ENCODE results near the gene NINJ2.

NINJ2 gene

GRCh38 chr12:575129-575502 is 88.1 kb downstream of the NINJ2 start:
- DNase-seq (ENCODE audit: low read depth) = no peak
- TF ChIP-seq, protein P1, sequence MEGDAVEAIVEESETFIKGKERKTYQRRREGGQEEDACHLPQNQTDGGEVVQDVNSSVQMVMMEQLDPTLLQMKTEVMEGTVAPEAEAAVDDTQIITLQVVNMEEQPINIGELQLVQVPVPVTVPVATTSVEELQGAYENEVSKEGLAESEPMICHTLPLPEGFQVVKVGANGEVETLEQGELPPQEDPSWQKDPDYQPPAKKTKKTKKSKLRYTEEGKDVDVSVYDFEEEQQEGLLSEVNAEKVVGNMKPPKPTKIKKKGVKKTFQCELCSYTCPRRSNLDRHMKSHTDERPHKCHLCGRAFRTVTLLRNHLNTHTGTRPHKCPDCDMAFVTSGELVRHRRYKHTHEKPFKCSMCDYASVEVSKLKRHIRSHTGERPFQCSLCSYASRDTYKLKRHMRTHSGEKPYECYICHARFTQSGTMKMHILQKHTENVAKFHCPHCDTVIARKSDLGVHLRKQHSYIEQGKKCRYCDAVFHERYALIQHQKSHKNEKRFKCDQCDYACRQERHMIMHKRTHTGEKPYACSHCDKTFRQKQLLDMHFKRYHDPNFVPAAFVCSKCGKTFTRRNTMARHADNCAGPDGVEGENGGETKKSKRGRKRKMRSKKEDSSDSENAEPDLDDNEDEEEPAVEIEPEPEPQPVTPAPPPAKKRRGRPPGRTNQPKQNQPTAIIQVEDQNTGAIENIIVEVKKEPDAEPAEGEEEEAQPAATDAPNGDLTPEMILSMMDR (IDR thresholded peaks at IDR 0.05; ENCODE audit: low read depth, low read length) = no peak
- TF ChIP-seq POLR2A (IDR thresholded peaks at IDR 0.05; ENCODE audit: extremely low read depth, insufficient read length) = no peak
- TF ChIP-seq, protein P2, sequence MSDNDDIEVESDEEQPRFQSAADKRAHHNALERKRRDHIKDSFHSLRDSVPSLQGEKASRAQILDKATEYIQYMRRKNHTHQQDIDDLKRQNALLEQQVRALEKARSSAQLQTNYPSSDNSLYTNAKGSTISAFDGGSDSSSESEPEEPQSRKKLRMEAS (IDR thresholded peaks at IDR 0.05; ENCODE audit: low read depth, low read length) = no peak
- no peak for TF ChIP-seq MYC (IDR thresholded peaks at IDR 0.05; ENCODE audit: low read depth, low read length)
- no peak overlapping the region for H3K4me3 ChIP-seq (ENCODE audit: low read depth, low read length)

DNA sequence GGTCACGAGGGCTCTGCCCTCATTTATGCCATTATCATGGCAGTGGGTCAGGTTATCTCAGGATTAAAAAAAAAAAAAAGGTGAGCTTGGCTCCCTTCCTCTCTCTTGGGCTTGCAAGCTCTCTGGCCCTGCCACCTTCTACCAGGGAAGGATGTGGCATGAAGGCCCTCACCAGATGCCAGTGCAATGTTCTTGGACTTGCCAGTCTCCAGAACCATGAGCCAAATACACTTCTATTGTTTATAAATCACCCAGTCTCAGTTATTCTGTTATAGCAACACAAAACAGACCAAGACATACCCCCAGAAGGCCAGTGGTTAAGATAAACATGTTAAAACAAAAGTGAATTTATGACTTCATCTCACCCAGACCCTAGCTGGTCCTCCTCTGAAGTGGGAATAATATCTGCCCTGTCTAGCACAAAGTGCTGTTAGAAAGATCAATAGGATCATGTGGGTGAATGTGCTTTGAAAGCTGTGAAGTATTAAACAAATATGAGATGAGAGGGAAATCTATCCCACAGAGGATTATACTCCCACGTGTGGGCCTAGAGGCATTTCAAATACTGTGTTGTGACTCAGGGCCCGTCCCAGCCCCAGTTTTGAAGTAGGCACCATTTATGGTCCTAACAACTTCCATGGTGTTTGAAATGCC is 88.6 kb downstream of the NINJ2 start:
- DNase-seq (ENCODE audit: low read depth) = peak; percentile 34
- no peak overlapping the region for H3K4me3 ChIP-seq (ENCODE audit: low read depth, low read length)
- no peak for TF ChIP-seq POLR2A (IDR thresholded peaks at IDR 0.05; ENCODE audit: extremely low read depth, insufficient read length)
- TF ChIP-seq, protein P1 (IDR thresholded peaks at IDR 0.05; ENCODE audit: low read depth, low read length) = no peak
- TF ChIP-seq, protein P2 (IDR thresholded peaks at IDR 0.05; ENCODE audit: low read depth, low read length) = no peak
- no peak for TF ChIP-seq MYC (IDR thresholded peaks at IDR 0.05; ENCODE audit: low read depth, low read length)

DNA sequence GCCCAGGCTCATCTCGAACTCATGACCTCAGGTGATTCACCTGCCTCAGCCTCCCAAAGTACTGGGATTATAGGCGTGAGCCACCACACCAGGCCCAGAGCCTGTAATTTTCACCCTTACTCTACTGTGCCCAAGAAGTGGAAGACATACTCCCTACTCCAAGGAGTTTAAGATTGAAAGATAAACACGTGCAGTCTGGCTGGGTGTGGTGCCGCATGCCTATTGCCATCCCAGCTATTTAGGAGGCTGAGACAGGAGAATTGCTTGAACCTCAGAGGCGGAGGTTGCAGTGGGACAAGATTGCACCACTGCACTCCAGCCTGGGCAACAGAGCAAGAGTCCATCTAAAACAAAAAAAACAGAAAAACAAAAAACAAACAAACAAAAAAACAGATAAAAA is 90.0 kb downstream of the NINJ2 start:
- H3K4me3 ChIP-seq (ENCODE audit: low read depth, low read length) = no peak overlapping the region
- TF ChIP-seq, protein P1 (IDR thresholded peaks at IDR 0.05; ENCODE audit: low read depth, low read length) = no peak
- TF ChIP-seq, protein P2 (IDR thresholded peaks at IDR 0.05; ENCODE audit: low read depth, low read length) = no peak
- TF ChIP-seq POLR2A (IDR thresholded peaks at IDR 0.05; ENCODE audit: extremely low read depth, insufficient read length) (no peak), MYC (IDR thresholded peaks at IDR 0.05; ENCODE audit: low read depth, low read length) (no peak)
- no peak for DNase-seq (ENCODE audit: low read depth)

DNA sequence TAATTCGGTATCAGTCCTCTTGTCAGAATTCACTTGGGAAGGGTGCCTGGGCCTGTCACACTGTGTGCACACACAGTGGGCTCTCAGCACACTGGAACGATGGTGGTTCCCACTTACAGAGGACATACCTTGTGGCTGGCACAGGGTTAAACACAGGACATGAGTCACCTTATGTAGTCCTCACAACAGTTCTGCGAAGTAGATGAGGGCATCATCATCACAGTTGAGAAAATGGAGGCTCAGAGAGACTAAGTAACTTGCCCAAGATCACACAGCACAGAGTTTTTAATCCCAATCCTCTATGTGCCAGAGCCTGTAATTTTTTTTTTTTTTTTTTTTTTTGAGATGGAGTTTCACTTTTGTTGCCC is 90.7 kb downstream of the NINJ2 start:
- H3K4me3 ChIP-seq (ENCODE audit: low read depth, low read length) = no peak overlapping the region
- TF ChIP-seq, protein P2 (IDR thresholded peaks at IDR 0.05; ENCODE audit: low read depth, low read length) = no peak
- TF ChIP-seq MYC (IDR thresholded peaks at IDR 0.05; ENCODE audit: low read depth, low read length) (no peak), POLR2A (IDR thresholded peaks at IDR 0.05; ENCODE audit: extremely low read depth, insufficient read length) (no peak)
- TF ChIP-seq, protein P1 (IDR thresholded peaks at IDR 0.05; ENCODE audit: low read depth, low read length) = no peak
- peak; percentile 39 for DNase-seq (ENCODE audit: low read depth)

- TF ChIP-seq, protein P1 (IDR thresholded peaks at IDR 0.05; ENCODE audit: low read depth, low read length) = no peak
- no peak for TF ChIP-seq MYC (IDR thresholded peaks at IDR 0.05; ENCODE audit: low read depth, low read length)
- no peak for TF ChIP-seq POLR2A (IDR thresholded peaks at IDR 0.05; ENCODE audit: extremely low read depth, insufficient read length)
- TF ChIP-seq, protein P2 (IDR thresholded peaks at IDR 0.05; ENCODE audit: low read depth, low read length) = no peak
- no peak overlapping the region for H3K4me3 ChIP-seq (ENCODE audit: low read depth, low read length)
Measured at GRCh38 chr12:571795-572531, 91.3 kb downstream of the NINJ2 start.

More at GRCh38 chr12:571795-572531, 91.3 kb downstream of the NINJ2 start:
- DNase-seq (ENCODE audit: low read depth) = peak; percentile 34
